NCI-H2081 (cell line): ENCODE data around the gene RBFOX2.
"Not testable (repeated sequence)": the region's sequence is repeated elsewhere in the genome, so short reads cannot be mapped to it uniquely, and the experiment has no call there.

Source experiments
- DNase-seq, 2 experiments: peaks; one replicate each; lab custom pipeline; 2025; lab: John Stamatoyannopoulos, UW

Gene RBFOX2

GRCh38 chr22:35735542-35735941, 293.1 kb downstream of the RBFOX2 start:
- DNase-seq: no peak

DNA sequence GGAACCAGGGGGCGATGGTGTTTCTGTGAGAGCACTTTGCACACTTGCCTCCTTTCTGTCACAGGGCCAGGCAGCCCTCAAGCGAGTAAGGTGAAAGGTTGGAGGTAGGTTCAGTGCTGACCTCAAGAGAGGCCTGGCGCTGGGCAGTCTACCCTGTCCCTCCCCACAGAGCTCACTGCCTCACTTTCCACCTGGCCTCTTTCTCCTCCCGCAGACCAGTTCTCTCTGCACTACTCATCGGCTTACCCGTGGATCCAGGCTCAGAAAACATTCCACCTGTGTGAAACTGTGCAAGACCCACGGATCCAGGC, 294.2 kb downstream of the RBFOX2 start:
- no peak for DNase-seq

- DNase-seq: no peak
Measured at GRCh38 chr22:35733791-35734516, 294.7 kb downstream of the RBFOX2 start.

DNA sequence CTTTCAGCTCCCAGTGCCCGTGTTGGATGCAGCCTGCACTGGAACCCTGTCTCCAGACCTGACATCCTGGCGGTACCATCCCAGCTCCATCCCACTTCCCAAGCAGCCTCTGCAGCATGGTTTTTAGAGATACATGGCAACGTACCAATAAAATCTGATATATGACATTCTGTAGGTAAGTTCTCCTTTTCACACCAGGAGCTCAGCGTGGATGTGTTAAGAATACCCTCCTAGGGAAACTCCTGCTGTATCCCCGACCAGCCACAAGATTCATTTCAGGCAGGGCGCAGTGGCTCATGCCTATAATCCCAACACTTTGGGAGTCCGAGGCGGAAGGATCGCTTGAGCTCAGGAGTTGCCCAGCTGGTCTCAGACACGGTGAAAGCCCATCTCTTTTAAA, 295.6 kb downstream of the RBFOX2 start:
- no peak for DNase-seq

DNA sequence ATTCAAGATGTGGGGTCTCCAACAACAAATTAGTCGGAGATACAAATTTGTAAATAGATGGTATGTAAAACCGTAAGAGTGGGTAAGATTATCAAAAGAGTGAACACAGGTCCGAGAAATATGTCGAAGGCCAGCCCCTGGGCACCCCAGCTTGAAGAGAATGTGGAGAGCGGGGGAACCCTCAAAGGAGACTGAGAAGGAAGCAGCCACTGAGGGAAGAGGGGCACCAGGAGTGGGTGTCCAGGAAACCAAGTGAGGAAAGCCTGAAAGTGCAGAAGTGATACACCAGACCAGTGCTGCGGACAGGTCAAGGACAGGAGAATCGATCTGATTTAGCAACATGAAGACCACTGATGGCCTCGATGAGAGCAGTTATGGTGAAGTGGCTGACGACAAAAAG, 296.5 kb downstream of the RBFOX2 start:
- no peak for DNase-seq

GRCh38 chr22:35731321-35731720, 297.3 kb downstream of the RBFOX2 start:
- no peak for DNase-seq

- DNase-seq: no peak
Measured at GRCh38 chr22:35729309-35729698, 299.3 kb downstream of the RBFOX2 start.

GRCh38 chr22:35728639-35729308, 299.9 kb downstream of the RBFOX2 start:
- peak; percentile 78 to 89 for DNase-seq

- peak in 1 of 2 experiments; percentile 5 for DNase-seq
Measured at GRCh38 chr22:35727436-35727835, 301.2 kb downstream of the RBFOX2 start.

DNA sequence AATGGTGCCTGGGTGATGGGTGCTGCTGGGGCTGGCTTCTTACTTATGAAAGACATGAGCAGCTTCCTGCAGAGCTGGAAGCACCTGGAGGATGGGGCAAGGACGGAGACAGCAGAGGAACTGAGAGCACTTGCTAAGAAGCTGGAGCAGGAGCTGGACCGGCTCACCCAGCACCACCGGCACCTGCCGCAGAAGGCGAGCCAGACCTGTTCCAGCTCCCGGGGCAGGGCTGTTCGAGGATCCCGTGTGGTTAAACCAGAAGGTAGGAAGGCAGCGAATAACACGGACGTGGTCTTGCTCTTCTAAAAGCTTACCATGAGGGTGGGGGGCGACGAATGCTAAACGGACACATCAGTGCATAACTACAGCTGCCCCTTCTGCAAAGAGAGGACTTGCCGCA, 301.7 kb downstream of the RBFOX2 start:
- DNase-seq: no peak

DNA sequence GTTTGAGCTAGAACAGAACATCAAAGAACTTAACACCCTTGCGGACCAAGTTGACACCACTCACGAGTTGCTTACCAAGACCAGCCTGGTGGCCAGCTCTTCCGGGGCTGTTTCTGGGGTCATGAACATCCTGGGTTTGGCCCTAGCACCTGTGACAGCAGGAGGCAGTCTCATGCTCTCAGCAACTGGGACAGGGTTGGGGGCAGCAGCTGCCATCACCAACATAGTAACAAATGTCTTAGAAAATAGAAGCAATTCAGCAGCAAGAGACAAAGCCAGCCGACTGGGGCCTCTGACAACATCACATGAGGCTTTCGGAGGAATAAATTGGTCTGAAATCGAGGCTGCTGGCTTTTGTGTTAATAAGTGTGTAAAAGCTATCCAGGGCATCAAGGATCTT, 302.2 kb downstream of the RBFOX2 start:
- DNase-seq: no peak

- no peak for DNase-seq
Measured at GRCh38 chr22:35725521-35725920, 303.1 kb downstream of the RBFOX2 start.

DNA sequence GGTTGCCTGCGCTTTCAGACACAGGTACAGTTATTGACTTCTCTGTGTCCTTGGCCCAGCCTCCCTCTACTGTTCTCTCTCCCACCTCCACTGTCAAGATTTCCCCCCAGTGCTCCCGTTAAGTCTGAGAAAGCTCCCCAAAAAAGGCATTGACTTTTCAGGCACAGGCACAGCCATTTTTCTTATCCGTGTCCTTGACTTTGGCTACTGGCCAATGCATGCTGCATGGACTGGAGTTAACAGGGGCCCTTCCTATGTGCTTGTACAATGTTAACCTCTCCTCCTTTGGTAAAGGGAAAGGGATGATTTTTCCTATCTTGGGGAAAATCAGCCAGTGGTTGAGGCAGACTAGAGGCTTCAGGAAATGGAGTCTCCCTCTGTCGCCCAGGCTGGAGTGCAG, 306.7 kb downstream of the RBFOX2 start:
- DNase-seq: no peak

GRCh38 chr22:35719212-35719875, 309.3 kb downstream of the RBFOX2 start:
- no peak for DNase-seq

GRCh38 chr22:35717572-35717971, 311.1 kb downstream of the RBFOX2 start, which contains the start of gene APOL5:
TSS of gene APOL5 (plus strand) at chr22:35717872. CDS start at chr22:35717872, 0 bp downstream.
- DNase-seq: no peak

- DNase-seq: no peak
Measured at GRCh38 chr22:35712672-35713071, 316.0 kb downstream of the RBFOX2 start.

DNA sequence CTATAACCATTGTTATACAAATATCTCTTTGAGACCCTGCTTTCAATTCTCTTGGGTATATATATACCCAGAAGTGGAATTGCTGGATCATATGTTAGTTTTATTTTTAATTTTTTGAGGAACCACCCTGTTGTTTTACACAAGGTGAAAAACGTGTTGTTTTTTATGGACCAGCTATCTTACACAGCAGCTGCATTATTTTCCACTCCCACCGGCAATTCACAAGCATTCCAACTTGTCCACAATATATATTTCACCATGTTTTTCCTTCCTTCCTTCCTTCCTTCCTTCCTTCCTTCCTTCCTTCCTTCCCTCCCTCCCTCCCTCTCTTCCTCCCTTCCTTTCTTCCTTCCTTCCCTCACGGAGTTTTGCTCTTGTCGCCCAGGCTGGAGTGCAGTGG, 317.3 kb downstream of the RBFOX2 start:
- no peak for DNase-seq

- DNase-seq: no peak
Measured at GRCh38 chr22:35708917-35709316, 319.7 kb downstream of the RBFOX2 start.

DNA sequence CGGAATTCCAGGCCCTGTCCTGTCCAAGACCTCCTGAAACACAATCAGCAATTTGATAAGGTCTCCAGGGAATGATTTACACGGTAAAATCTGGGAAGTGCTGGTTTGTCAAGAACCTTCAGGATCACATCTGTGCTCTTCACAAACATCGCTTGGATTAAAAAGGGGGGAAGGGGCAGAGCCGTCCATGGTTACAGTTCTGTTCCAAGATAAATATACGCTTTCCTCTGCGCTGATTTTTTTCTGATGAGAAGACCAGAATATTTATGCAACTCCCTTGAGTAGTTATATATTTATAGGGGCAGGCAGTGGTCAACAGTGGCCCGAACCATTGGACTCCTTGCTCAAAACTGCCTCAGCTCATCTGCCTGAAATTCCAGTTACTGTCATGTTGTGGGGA, 320.2 kb downstream of the RBFOX2 start:
- no peak for DNase-seq

GRCh38 chr22:35705141-35705540, 323.5 kb downstream of the RBFOX2 start:
- DNase-seq: no peak

GRCh38 chr22:35703861-35704584, 324.6 kb downstream of the RBFOX2 start:
- DNase-seq: no peak

DNA sequence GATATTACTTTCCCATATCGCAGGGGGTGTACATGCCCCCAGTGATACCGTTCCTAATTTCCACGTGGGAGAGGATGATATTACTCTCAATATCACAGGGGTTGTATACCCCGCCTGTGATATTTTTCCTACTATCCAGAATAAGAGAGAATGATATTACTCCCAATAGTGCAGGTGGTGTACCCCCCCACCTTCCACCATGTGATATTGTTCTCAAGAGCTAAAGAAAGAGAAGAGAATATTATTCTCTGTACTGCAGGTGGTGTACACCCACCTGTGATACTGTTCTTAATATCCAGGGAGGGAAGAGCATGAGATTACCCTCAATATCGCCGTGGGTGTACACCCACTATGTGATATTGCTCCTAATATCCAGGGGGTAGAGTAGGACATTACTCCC, 328.8 kb downstream of the RBFOX2 start:
- not testable (repeated sequence) for DNase-seq

- DNase-seq: no peak
Measured at GRCh38 chr22:35697142-35697541, 331.5 kb downstream of the RBFOX2 start.
